GM13977 (cell line): ENCODE data around the gene KIAA0232.

Experiments
- DNase-seq: peaks from one replicate; pipeline ENCODE4 v3.0.0; 2012; ENCODE audit warnings: low spot score
- CTCF ChIP-seq: IDR thresholded peaks from 2 replicates; pipeline ENCODE4 v1.5.1; 2012; ENCODE audit warnings: mild to moderate bottlenecking, control low read depth; ENCODE audit not compliant: insufficient read depth; ENCODE audit errors: extremely low read depth, missing control alignments
- in situ Hi-C: fragments of 300-500 bp; cut with MboI; formaldehyde crosslinking; loops from one replicate; pipeline ENCODE4 v1.12.0; 2022; ENCODE audit warnings: low sequenced_read_pairs, low pct_unique_long_range_greater_than_20kb, mixed read lengths, inconsistent platforms; ENCODE audit not compliant: unreplicated experiment

Gene KIAA0232

GRCh38 chr4:6820695-6821094, 38.2 kb downstream of the KIAA0232 start:
- no peak for TF ChIP-seq CTCF
- no peak for DNase-seq
- in situ Hi-C loops: no loop called here

DNA sequence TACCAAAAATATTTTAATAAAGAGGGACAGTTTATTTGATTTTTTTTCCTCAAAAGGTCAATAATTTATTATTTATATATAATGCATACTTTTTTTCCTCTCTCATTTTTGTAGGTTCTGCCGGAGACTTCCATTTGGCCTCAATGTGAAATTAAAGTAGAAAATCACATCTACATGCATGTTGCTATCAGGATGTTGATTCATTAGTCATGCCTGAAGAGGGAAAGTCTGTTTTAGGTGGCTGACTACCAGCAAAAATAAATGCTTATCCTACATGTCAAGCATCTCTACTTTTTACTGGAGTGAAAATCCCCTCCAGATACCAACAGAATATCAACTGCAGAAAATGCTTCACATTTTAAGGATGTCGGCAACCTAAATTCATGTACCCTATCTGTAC, 41.5 kb downstream of the KIAA0232 start:
- in situ Hi-C loops: no loop called here
- no peak for TF ChIP-seq CTCF
- no peak for DNase-seq

DNA sequence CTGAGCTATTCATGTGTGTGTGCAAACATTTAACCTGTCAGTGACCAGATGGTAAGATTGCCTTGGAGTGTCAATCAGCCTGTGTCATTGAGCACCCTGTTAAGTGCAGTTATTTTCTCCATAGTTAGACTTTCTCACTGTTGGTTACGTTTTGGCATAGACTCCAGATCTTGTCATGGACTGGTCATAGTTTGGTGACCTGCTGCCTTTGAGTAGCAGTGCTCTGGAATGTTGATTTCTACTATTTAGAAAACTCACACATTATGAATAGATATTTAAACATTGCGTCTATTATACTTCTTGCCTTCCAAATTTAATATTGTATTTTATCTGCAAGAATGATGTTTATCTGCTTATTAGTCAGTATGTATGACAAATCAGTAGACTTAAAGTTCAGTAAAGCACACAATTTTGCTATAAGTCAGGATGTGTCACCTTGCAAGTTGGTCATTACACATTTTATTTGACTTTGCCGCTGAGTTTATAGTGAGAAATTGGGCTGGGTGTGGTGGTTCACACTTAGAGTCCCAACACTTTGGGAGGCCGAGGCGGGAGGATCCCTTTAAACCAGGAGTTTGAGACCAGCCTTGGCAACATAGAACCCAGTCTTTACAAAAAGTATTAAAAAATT, 42.4 kb downstream of the KIAA0232 start:
- in situ Hi-C loops: no loop called here
- TF ChIP-seq CTCF: no peak
- no peak for DNase-seq

- TF ChIP-seq CTCF: no peak
- no peak for DNase-seq
- in situ Hi-C loops: no loop called here
These were observed 42.9 kb downstream of the KIAA0232 start for GRCh38 chr4:6825403-6825802.

DNA sequence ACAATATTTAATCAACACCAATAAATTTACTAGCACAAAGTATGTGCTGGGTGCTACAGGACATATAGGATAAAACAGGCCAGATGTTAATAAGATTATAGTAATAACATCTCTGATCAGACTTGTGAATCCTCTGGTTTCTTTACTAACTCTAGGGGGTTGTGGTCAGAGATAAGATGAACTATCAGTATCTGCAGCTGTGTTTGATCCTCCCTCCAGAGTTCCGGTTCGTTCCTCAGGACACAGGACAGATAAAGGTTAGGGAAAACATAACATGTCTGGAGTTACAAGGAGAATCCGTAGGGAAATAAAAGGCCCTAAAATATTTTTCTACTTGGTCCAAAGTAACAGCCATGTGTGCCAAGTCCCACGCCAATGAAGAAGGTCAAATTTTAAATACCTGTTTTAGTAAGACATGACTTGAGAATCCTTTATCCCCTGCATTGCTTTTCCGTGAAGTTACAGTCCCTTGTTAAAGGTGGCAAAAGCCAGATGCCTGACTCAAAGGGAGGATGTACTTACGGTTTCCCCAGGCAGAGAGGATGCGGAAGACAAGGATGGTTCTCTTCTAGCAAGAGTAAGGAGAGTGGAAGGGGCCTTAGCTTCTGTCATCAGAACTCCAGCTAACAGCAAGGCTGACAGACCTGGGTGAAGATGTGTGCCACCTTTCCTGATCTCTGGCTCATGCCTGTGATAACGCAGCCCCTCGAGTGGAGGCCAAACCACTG, 44.4 kb downstream of the KIAA0232 start:
- DNase-seq: no peak
- in situ Hi-C loops: no loop called here

GRCh38 chr4:6829086-6829485, 46.6 kb downstream of the KIAA0232 start:
- TF ChIP-seq CTCF: no peak
- DNase-seq: no peak
- in situ Hi-C loops: no loop called here

More for the DNA sequence above, 44.4 kb downstream of the KIAA0232 start:
- TF ChIP-seq CTCF: no peak
